Measurements from ENCODE around the gene HDDC3.

DNA sequence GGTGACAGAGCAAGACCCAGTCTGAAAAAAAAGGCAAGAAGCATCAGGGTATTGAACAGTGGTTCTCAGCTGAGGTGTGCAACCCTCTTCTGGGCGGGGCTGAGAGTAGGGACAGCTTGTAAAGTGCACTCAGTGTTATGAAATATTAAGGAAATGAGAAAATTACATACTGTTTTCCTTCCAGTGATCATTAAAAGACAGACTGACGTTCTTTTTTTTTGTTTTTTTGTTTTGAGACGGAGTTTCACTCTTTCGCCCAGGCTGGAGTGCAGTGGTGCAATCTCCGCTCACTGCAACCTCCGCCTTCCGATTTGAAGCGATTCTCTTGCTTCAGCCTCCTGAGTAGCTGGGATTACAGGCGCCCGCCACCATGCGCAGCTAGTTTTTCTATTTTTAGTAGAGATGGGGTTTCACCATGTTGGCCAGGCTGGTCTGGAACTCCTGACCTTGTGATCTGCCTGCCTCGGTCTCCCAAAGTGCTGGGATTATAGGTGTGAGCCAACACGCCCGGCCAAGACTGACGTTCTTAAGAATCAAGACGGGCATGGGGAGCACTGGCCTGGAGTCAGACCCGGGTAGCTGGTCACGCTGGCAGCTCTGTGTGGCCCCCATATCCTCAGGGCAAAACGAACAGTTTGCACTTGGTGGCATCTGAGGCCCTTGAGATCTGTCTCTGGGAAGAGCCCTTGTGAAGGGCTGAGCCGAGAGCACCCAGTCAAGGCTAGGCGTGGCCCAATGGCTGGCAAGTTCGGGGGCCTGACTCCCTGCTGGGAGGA lies 17.9 kb downstream of the HDDC3 start:
- TF ChIP-seq CTCF (IDR thresholded peaks at IDR 0.05): no peak
- peak in 1 of 2 donors; percentile 21 for TF ChIP-seq POLR2AphosphoS5 (IDR thresholded peaks at IDR 0.05)

Measured in upper lobe of left lung (tissue), 4 donors.